Neural cell (in vitro differentiated cells): ENCODE measurements around the gene SCAP.

Source experiments
- EP300 ChIP-seq: fragments of 450-650 bp; conservative IDR thresholded peaks from 2 replicates; pipeline ENCODE4 v1.6.1; 2014; ENCODE audit warnings: antibody characterized with exemption, mild to moderate bottlenecking, moderate library complexity; ENCODE audit not compliant: poor library complexity, severe bottlenecking
- EZH2 ChIP-seq: fragments of 200-600, 300-800 bp; shearing (Covaris generic), sonication (generic); IDR thresholded peaks from 2 replicates; pipeline ENCODE4 v1.6.1; 2014; ENCODE audit warnings: antibody characterized with exemption, low read length, borderline replicate concordance, mild to moderate bottlenecking; ENCODE audit not compliant: insufficient read depth, poor library complexity, severe bottlenecking
- MXI1 ChIP-seq: fragments of 450-650 bp; conservative IDR thresholded peaks from 2 replicates; pipeline ENCODE4 v1.6.1; 2014; ENCODE audit warnings: antibody characterized with exemption, mild to moderate bottlenecking; ENCODE audit not compliant: poor library complexity, severe bottlenecking
- POLR2AphosphoS5 ChIP-seq: IDR thresholded peaks from 2 replicates; pipeline ENCODE4 v1.6.1; 2012
- RAD21 ChIP-seq: fragments of 450-650 bp; conservative IDR thresholded peaks from 2 replicates; pipeline ENCODE4 v1.6.1; 2014; ENCODE audit warnings: antibody characterized with exemption, mild to moderate bottlenecking, moderate library complexity
- SMC3 ChIP-seq: fragments of 450-650 bp; conservative IDR thresholded peaks from 2 replicates; pipeline ENCODE4 v1.6.1; 2014; ENCODE audit warnings: antibody characterized with exemption, mild to moderate bottlenecking, moderate library complexity; ENCODE audit not compliant: poor library complexity
- TAF1 ChIP-seq: IDR thresholded peaks from 2 replicates; pipeline ENCODE4 v1.6.1; 2012; ENCODE audit warnings: low read depth
- TF ChIP-seq, protein P1 (sequence below): fragments of 450-650 bp; IDR thresholded peaks from 2 replicates; pipeline ENCODE4 v1.5.1; 2014; ENCODE audit warnings: antibody characterized with exemption, mild to moderate bottlenecking, moderate library complexity; ENCODE audit not compliant: poor library complexity, severe bottlenecking
- TF ChIP-seq, protein P2 (sequence below): IDR thresholded peaks from 2 replicates; pipeline ENCODE4 v1.6.1; 2012; ENCODE audit warnings: borderline replicate concordance

DNA sequence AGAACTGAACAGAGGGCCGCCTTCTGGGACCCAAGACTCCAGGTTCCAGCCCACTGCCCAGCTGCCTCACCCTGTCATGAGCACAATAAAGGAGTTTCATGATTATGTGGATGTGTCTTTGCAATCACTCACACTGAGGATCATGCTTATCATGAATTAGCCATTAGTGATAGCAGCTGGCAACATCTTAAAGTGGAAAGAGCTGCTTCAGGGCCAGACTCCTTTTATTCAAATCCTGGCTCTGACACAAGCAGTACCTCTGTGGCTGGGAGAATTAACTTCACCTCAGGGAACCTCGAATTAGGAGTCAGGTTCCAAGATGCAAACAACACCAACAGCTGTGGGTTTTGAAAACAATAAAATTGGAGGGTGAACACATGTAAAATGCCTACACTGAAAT, 6.6 kb upstream of the SCAP start:
- TF ChIP-seq, protein P1, sequence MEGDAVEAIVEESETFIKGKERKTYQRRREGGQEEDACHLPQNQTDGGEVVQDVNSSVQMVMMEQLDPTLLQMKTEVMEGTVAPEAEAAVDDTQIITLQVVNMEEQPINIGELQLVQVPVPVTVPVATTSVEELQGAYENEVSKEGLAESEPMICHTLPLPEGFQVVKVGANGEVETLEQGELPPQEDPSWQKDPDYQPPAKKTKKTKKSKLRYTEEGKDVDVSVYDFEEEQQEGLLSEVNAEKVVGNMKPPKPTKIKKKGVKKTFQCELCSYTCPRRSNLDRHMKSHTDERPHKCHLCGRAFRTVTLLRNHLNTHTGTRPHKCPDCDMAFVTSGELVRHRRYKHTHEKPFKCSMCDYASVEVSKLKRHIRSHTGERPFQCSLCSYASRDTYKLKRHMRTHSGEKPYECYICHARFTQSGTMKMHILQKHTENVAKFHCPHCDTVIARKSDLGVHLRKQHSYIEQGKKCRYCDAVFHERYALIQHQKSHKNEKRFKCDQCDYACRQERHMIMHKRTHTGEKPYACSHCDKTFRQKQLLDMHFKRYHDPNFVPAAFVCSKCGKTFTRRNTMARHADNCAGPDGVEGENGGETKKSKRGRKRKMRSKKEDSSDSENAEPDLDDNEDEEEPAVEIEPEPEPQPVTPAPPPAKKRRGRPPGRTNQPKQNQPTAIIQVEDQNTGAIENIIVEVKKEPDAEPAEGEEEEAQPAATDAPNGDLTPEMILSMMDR, result no peak
- TF ChIP-seq SMC3 (no peak), EP300 (no peak), EZH2 (no peak), POLR2AphosphoS5 (no peak), RAD21 (no peak), TAF1 (no peak), MXI1 (no peak)
- TF ChIP-seq, protein P2, sequence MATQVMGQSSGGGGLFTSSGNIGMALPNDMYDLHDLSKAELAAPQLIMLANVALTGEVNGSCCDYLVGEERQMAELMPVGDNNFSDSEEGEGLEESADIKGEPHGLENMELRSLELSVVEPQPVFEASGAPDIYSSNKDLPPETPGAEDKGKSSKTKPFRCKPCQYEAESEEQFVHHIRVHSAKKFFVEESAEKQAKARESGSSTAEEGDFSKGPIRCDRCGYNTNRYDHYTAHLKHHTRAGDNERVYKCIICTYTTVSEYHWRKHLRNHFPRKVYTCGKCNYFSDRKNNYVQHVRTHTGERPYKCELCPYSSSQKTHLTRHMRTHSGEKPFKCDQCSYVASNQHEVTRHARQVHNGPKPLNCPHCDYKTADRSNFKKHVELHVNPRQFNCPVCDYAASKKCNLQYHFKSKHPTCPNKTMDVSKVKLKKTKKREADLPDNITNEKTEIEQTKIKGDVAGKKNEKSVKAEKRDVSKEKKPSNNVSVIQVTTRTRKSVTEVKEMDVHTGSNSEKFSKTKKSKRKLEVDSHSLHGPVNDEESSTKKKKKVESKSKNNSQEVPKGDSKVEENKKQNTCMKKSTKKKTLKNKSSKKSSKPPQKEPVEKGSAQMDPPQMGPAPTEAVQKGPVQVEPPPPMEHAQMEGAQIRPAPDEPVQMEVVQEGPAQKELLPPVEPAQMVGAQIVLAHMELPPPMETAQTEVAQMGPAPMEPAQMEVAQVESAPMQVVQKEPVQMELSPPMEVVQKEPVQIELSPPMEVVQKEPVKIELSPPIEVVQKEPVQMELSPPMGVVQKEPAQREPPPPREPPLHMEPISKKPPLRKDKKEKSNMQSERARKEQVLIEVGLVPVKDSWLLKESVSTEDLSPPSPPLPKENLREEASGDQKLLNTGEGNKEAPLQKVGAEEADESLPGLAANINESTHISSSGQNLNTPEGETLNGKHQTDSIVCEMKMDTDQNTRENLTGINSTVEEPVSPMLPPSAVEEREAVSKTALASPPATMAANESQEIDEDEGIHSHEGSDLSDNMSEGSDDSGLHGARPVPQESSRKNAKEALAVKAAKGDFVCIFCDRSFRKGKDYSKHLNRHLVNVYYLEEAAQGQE, result no peak
